AG10803 (cell line): ENCODE results near the gene RESP18.
A peak's percentile ranks its signal among the peaks of the same experiment; 100 is the strongest.
"Not testable (repeated sequence)": the region's sequence is repeated elsewhere in the genome, so short reads cannot be mapped to it uniquely, and the experiment has no call there.

Experiments used
- DNase-seq: peaks from one replicate; pipeline ENCODE4 v3.0.0; 2010; ENCODE audit warnings: low read depth
- H3K4me3 ChIP-seq: 2 replicates; pipeline ENCODE4 v1.5.1; 2011; ENCODE audit warnings: mild to moderate bottlenecking, low read length, control low read depth
- TF ChIP-seq, protein P1 (sequence below): conservative IDR thresholded peaks from 2 replicates; pipeline ENCODE4 v1.5.1; 2011; ENCODE audit warnings: mild to moderate bottlenecking, low read length, control low read depth, inconsistent platforms

RESP18 gene

DNA sequence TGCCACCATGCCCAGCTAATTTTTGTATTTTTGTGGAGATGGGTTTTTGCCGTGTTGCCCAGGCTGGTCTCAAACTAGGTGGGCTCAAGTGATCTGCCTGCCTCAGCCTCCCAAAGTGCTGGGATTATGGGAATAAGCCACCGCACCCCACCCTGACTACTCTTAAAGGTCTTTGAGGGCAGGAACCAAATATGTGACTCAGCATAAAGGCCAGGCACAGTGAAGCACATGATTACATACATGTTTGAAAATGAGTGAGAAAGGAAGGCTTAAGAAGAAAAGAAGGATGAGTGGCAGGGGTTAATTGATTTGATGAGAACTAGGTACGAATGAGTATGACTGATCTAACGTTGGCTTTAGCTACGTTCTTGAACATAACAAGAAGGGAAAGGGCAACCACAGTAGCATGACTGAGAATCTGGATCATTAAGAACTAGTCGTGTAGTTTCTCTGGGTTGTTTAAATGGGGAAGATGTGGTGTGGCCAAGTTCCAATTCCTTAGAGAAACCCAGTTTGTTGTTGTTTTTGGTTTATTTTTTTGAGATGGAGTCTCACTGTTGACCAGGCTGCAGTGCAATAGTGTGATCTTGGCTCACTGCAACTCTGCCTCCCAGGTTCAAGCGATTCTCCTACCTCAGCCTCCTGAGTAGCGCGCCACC is 6.8 kb downstream of the RESP18 start:
- DNase-seq = no peak
- H3K4me3 ChIP-seq = no peak overlapping the region
- TF ChIP-seq, protein P1, sequence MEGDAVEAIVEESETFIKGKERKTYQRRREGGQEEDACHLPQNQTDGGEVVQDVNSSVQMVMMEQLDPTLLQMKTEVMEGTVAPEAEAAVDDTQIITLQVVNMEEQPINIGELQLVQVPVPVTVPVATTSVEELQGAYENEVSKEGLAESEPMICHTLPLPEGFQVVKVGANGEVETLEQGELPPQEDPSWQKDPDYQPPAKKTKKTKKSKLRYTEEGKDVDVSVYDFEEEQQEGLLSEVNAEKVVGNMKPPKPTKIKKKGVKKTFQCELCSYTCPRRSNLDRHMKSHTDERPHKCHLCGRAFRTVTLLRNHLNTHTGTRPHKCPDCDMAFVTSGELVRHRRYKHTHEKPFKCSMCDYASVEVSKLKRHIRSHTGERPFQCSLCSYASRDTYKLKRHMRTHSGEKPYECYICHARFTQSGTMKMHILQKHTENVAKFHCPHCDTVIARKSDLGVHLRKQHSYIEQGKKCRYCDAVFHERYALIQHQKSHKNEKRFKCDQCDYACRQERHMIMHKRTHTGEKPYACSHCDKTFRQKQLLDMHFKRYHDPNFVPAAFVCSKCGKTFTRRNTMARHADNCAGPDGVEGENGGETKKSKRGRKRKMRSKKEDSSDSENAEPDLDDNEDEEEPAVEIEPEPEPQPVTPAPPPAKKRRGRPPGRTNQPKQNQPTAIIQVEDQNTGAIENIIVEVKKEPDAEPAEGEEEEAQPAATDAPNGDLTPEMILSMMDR = no peak

DNA sequence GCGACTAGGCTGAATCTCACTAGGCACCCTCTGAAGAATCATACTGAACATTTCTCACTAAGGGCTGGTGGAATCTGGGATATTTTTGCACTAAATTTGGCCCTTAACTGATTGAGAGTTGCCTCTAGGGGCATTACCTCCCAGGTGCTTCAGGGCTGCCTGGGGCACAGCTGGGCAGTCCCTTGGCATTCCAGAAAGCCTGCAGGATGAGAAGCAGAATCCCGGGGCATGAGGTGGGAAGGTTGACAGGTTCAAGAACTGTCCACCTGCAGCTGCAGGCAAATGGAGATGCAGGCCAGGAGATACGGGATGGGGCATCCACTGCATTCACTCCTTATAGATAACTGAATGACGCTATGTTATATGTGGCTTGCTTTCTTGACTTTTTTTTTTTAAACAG is 7.4 kb downstream of the RESP18 start:
- H3K4me3 ChIP-seq = no peak overlapping the region
- no peak for DNase-seq
- TF ChIP-seq, protein P1 = no peak

DNA sequence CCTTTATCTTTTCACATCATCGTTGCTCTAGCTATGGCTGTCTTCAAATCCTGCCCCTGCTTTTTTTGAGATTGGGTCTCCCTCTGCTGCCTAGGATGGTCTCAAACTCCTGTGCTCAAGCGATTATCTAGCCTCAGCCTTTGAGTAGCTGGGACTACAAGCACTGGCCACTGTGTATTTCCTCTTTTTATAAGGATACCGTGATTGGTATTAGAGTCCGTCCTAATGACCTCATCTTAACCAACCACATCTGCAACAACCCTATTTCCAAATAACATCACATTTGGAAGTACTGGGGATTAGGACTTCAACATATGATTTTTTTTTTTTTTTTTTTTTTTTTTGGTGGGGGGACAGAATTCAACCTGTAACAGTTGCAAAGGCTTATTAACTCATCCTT is 9.1 kb downstream of the RESP18 start:
- DNase-seq = no peak
- TF ChIP-seq, protein P1 = no peak
- no peak overlapping the region for H3K4me3 ChIP-seq

DNA sequence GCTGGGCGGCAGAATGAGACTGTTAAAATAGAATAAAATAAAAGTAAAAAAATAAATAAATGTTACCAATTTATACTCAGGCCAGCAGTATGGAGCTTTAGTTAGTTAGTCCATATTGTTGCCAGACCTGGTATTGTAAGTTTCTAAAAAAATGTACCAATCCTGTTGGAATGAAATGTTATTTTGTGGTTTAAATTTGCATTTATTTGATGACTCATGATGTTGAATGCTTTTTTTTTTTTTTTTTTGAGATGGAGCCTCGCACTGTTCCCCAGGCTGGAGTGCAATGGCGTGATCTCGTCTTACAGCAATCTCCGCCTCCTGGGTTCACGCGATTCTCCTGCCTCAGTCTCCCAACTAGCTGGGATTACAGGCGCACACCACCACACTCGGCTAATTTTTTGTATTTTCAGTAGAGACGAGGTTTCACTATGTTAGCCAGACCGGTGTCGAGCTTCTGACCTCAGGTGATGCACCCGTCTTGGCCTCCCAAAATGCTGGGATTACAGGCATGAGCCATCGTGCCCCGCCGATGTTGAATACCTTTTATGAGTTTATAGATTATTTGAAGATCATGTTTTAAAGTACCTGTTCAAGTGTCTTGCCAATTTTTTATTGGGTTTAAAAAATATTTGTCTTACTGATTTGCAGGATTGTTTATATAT is 17.6 kb downstream of the RESP18 start:
- H3K4me3 ChIP-seq = no peak overlapping the region
- TF ChIP-seq, protein P1 = no peak
- peak; percentile 37 for DNase-seq

DNA sequence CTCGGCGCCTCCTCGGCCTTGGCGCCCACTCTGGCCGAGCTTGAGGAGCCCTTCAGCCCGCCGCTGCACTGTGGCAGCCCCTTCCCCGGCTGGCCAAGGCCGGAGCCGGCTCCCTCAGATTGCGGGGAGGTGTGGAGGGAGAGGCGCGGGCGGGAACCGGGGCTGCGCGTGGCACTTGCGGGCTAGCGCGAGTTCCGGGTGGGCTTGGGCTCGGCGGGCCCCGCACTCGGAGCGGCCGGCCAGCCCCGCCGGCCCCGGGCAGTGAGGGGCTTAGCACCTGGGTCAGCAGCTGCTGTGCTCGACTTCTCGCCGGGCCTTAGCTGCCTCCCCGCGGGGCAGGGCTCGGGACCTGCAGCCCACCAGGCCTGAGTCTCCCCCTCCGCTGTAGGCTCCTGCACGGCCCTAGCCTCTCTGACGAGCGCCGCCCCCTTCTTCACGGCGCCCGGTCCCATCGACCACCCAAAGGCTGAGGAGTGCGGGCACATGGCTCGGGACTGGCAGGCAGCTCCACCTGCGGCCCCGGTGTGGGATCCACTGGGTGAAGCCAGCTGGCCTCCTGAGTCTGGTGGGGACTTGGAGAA is 19.8 kb downstream of the RESP18 start:
- DNase-seq, H3K4me3 ChIP-seq: not testable (repeated sequence)

DNA sequence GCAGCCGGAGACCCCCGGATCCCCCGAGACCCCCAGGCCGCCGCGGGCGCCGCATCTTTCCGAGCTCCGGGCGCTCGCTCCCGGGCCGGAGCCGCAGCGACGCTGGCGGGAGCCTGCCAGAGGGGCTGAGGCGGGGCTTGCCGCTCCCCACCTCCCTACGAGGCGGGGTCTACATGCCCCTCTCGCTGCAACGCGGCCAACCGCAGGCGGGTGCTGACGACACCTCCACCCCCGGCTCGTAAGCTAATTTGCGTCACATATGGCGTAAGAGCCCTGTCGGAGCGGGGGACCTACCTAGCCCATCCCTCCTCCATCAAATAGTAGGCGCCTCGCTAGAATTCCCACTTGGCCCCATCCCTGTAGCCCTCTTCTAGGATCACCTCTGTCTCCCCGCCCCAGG is 23.3 kb downstream of the RESP18 start, which contains the start of gene PTPRN:
TSS of gene PTPRN (minus strand) at position 124 of the 400 bp plus-strand sequence. CDS start at position 55, 69 bp downstream.
- TF ChIP-seq, protein P1 = no peak
- H3K4me3 ChIP-seq = peak within 1 kb of the TSS; percentile 50
- peak; percentile 40 for DNase-seq

DNA sequence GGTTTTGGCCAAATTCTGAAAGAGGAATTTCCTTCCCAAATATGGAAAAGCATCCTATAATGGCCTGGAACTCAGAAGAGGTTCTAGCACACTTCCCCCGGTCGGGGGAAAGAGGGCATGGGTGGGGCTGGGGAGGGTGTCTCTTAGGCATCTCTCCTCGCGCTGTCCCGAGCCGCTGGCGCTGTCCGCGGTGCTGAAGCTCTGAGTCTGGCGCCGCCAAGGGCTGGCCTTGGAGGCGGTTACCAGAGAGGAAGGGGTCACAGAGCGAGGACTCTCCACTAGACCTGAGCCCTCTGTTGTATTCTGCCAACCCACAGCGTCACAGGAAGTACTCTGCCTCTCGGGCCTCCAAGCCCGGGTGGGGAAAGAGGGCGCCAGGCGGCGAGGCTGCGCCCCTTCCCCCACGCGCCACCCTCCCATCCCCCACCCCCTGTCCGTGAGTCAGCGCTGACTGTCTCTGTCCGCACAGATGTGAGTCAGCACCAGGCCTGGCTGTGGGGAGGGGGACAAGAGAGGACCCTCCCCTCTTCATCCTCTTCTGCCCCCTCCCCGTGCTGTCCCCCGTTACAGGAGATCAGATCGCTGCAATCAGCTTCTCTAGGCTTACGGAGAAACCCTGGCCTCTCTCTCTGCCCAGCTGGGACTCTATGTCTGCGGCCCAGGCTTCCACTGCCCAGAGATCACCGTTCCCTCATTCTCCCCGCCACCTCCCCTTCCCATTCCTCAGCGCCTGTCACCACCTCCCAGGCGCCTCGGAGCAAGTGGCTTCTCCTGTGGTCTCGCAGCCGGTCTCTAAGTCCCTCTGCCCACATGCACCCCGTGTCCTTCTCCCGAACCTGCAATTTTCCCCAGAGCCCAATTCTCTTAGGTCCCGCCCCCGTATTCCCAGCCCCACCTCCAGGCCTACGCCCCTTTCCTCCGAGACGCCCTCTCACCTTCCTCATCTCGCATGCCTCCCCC is 24.1 kb downstream of the RESP18 start:
- H3K4me3 ChIP-seq = peak overlapping the region; percentile 50
- TF ChIP-seq, protein P1 = no peak
- DNase-seq = peak; percentile 52
